HG03135 (cell line): ENCODE results near the gene ADAMTS12.
"Not testable (repeated sequence)": the region's sequence is repeated elsewhere in the genome, so short reads cannot be mapped to it uniquely, and the experiment has no call there.

Experiments
- ATAC-seq: cut with Tn5 transposase; IDR thresholded peaks from one replicate; pipeline ENCODE4 v1.9.1; 2021; ENCODE audit warnings: mild to moderate bottlenecking, moderate library complexity; ENCODE audit not compliant: unreplicated experiment

Gene ADAMTS12

GRCh38 chr5:33891788-33892619 is at the start of gene ADAMTS12:
ADAMTS12 (minus strand) TSS chr5:33891990; CDS start chr5:33891856, 134 bp downstream.
- ATAC-seq = no peak

- ATAC-seq = no peak
Measured at GRCh38 chr5:33941090-33941489, 49.3 kb upstream of the ADAMTS12 start.

- no peak for ATAC-seq
Measured at GRCh38 chr5:33939556-33940262, 47.9 kb upstream of the ADAMTS12 start.

- ATAC-seq = no peak
Measured at GRCh38 chr5:33938881-33939280, 47.1 kb upstream of the ADAMTS12 start.

- ATAC-seq = no peak
Measured at GRCh38 chr5:33938507-33938796, 46.7 kb upstream of the ADAMTS12 start.

- no peak for ATAC-seq
Measured at GRCh38 chr5:33937707-33938506, 46.1 kb upstream of the ADAMTS12 start.

- no peak for ATAC-seq
Measured at GRCh38 chr5:33937017-33937706, 45.4 kb upstream of the ADAMTS12 start.

- ATAC-seq = no peak
Measured at GRCh38 chr5:33936381-33937016, 44.7 kb upstream of the ADAMTS12 start, which contains the start of gene RXFP3. RXFP3 (plus strand) TSS chr5:33936386; CDS start chr5:33936741, 355 bp downstream.

- no peak for ATAC-seq
Measured at GRCh38 chr5:33936004-33936380, 44.2 kb upstream of the ADAMTS12 start.

- peak; percentile 22 for ATAC-seq
Measured at GRCh38 chr5:33934176-33934575, 42.4 kb upstream of the ADAMTS12 start.

- peak; percentile 81 for ATAC-seq
Measured at GRCh38 chr5:33933723-33934169, 42.0 kb upstream of the ADAMTS12 start.

GRCh38 chr5:33931136-33931535 is 39.3 kb upstream of the ADAMTS12 start:
- ATAC-seq = no peak

- ATAC-seq = no peak
Measured at GRCh38 chr5:33929925-33930690, 38.3 kb upstream of the ADAMTS12 start.

GRCh38 chr5:33928283-33928682 is 36.5 kb upstream of the ADAMTS12 start:
- no peak for ATAC-seq

- no peak for ATAC-seq
Measured at GRCh38 chr5:33927685-33928084, 35.9 kb upstream of the ADAMTS12 start.

GRCh38 chr5:33925278-33925677 is 33.5 kb upstream of the ADAMTS12 start:
- no peak for ATAC-seq

GRCh38 chr5:33921002-33921401 is 29.2 kb upstream of the ADAMTS12 start:
- no peak for ATAC-seq

GRCh38 chr5:33914844-33915243 is 23.1 kb upstream of the ADAMTS12 start:
- not testable (repeated sequence) for ATAC-seq

- not testable (repeated sequence) for ATAC-seq
Measured at GRCh38 chr5:33906248-33906647, 14.5 kb upstream of the ADAMTS12 start.

GRCh38 chr5:33905381-33905780 is 13.6 kb upstream of the ADAMTS12 start:
- no peak for ATAC-seq
